ENCODE measurements around the gene MACO1.

DNA sequence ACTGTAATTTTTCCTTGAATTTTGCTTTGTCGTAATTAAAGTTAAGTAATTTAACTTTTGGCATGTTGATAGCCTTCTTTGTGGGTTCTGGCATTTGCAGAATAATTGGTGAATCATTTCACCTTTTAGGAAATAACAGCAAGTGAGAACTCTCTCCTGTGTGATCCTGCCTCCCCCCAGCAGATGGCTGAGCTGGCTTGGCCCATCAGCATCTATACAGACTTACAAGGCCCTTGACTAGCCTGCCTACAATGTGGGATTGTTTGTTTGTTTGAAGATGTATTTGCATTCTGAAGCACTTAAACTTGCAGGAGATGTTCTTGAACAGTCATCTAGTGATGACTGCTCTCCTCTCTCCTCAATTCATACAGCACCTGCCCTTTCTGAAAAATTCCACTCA is 55.9 kb downstream of the MACO1 start:
- TF ChIP-seq, protein P1, sequence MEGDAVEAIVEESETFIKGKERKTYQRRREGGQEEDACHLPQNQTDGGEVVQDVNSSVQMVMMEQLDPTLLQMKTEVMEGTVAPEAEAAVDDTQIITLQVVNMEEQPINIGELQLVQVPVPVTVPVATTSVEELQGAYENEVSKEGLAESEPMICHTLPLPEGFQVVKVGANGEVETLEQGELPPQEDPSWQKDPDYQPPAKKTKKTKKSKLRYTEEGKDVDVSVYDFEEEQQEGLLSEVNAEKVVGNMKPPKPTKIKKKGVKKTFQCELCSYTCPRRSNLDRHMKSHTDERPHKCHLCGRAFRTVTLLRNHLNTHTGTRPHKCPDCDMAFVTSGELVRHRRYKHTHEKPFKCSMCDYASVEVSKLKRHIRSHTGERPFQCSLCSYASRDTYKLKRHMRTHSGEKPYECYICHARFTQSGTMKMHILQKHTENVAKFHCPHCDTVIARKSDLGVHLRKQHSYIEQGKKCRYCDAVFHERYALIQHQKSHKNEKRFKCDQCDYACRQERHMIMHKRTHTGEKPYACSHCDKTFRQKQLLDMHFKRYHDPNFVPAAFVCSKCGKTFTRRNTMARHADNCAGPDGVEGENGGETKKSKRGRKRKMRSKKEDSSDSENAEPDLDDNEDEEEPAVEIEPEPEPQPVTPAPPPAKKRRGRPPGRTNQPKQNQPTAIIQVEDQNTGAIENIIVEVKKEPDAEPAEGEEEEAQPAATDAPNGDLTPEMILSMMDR (conservative IDR thresholded peaks at IDR 0.05) = no peak
- TF ChIP-seq ZFX (IDR thresholded peaks at IDR 0.05) = no peak
